Omental fat pad (tissue), 4 donors: Measurements from ENCODE around the gene TAF6L. TPM values are rescaled to one million over a fixed set of nuclear protein-coding genes. Genes with fewer than 3 reads are reported as not detected.

Source experiments
- ATAC-seq: fragments of 150-250 bp; one replicate; pipeline ENCODE4 v1.9.1; 2016; ENCODE audit warnings: mild to moderate bottlenecking, moderate library complexity; ENCODE audit not compliant: low FRiP score
- DNase-seq: peaks from one replicate; pipeline ENCODE4 v3.0.0-alpha.2; 2019; ENCODE audit warnings: low spot score
- CTCF ChIP-seq, 3 donors: fragments of 450-650 bp; IDR thresholded peaks; one replicate each; pipeline ENCODE4 v1.5.1; 2016 to 2017; ENCODE audit warnings: antibody characterized with exemption in 3 of 3, mild to moderate bottlenecking in 3 of 3, moderate library complexity in 2 of 3
- total RNA-seq, 4 donors: library from RNA; depleted of rRNA; stranded (reverse); fragments of >200 nt; gene quantifications; one replicate each; pipeline ENCODE4 v1.1.0, GENCODE V29; 2016

Gene TAF6L
- total RNA-seq, 4 donors from 2014 or later = 11.7 to 20.3 (median 14.9) TPM

DNA sequence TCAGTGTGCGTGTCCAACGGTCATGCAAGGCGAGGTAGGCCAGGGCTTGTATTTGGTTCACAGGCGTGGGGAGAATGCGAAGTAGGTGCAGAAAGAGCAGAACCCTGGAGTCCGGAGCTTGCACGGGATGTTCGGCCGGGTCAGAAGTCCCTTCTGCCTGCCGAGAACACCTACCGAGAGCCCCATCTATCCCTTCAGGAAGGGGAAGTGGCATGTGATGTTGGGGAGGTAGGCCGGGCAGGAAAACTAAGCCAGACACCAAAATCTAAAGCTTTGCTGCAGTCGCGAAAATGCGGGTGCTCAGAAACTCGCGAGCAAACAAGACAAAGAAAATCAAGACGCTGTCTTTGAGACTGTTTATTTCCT, 435 bp upstream of the TAF6L start:
- TF ChIP-seq CTCF (IDR thresholded peaks at IDR 0.05) = no peak
- ATAC-seq = peak; percentile 25
- no peak for DNase-seq

DNA sequence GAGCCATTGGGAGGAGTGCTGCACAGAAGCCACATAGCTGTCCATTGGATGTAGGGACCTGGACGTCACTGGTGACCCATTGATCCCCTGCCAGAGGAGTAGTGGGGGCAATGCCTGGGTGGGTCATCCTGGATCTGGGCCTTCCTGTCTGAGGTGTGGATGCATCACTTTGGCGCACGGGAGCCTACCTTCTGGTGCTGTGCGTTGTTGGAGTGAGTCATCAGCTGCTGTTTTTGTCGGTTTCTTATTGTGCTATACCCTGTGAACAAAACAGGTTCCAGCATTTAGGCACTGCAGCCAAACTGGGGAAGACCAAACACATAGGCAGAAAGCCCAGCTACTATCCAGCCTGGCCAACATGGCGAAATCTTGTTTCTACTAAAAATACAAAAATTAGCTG, 3.2 kb downstream of the TAF6L start:
- ATAC-seq (no peak), DNase-seq (no peak)
- TF ChIP-seq CTCF (IDR thresholded peaks at IDR 0.05) = no peak

GRCh38 chr11:62775646-62776045, 4.5 kb downstream of the TAF6L start:
- DNase-seq = no peak
- TF ChIP-seq CTCF (IDR thresholded peaks at IDR 0.05) = no peak
- no peak for ATAC-seq

- TF ChIP-seq CTCF (IDR thresholded peaks at IDR 0.05) = no peak
- ATAC-seq (no peak), DNase-seq (no peak)
Observed at GRCh38 chr11:62777389-62777788, 6.2 kb downstream of the TAF6L start.

DNA sequence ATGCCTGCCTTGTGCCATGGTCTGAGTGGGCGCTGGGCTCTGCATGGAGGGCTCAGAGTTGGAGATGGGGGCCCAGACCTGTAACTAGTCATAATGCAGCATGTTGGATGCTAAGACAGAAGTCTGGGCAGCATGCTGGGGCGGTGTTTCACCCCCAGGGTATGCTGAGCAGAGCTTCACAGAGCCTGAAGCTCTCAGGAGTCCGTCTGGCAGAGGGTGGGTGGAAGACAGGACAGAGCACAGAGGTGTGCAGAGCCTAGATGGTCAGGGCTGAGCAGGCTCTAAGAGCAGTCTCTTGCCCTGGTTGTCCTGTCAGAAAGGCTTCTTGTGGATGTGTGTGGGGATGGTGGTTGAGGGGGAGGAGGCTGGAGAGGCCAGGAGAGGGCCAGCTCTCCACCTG, 7.2 kb downstream of the TAF6L start:
- ATAC-seq (no peak), DNase-seq (no peak)
- TF ChIP-seq CTCF (IDR thresholded peaks at IDR 0.05) = no peak

DNA sequence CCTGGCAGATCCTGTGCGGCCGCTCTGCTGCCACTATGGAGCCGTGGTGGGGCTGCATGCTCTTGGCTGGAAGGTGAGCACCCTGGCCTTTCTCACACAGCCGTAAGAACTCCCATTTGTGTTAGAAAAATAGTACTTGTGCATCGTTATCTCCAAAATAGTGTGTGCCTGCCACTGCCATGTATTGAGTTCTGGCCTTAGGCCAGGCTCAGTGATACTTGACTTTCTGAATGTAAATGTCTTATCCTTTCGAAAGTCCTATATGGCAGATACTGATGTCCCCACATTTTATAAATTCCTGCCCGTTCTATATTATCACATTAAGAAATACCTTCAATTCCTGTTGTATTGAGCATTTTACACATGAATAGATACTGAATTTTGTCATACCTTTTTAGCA, 11.6 kb downstream of the TAF6L start:
- DNase-seq (no peak), ATAC-seq (no peak)
- no peak for TF ChIP-seq CTCF (IDR thresholded peaks at IDR 0.05)

DNA sequence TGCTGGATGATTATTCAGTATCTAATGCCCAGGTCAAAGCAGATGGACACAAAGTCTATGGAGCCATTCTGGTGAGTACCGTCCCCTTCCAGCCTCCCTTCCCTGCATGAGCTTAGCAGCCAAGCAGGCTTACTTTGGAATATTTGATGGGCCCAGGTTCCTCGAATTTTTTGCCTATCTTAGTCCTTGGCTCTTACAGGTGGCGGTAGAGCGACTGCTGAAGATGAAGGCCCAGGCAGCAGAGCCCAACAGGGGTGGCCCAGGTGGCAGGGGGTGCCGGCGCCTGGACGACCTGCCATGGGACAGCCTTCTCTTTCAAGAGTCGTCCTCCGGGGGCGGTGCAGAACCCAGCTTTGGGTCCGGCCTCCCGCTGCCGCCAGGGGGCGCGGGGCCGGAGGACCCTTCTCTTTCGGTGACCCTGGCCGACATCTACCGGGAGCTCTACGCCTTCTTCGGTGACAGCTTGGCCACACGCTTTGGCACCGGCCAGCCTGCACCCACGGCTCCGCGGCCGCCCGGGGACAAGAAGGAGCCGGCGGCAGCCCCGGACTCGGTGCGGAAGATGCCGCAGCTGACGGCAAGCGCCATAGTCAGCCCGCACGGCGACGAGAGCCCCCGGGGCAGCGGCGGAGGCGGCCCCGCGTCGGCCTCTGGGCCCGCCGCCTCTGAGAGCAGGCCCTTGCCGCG, 15.3 kb downstream of the TAF6L start:
- ATAC-seq (peak; percentile 81), DNase-seq (peak; percentile 58)
- TF ChIP-seq CTCF (IDR thresholded peaks at IDR 0.05) = peak in 1 of 3 donors; percentile 92
